Thoracic aorta (tissue), 2 donors: ENCODE data around the gene CPNE4. TPM values are rescaled to one million over a fixed set of nuclear protein-coding genes. Genes with fewer than 3 reads are reported as not detected.
A peak's percentile ranks its signal among the peaks of the same experiment; 100 is the strongest.

Source experiments
- ATAC-seq: fragments of 150-250 bp; one replicate; pipeline ENCODE4 v1.8.0; 2017; ENCODE audit warnings: low read depth; ENCODE audit not compliant: insufficient number of reproducible peaks, low FRiP score
- DNase-seq: peaks from one replicate; pipeline ENCODE4 v3.0.0-alpha.2; 2020; ENCODE audit warnings: low spot score
- H3K27ac ChIP-seq, 2 donors: fragments of 200-600 bp; sonication (generic); 1 replicate in 1 of 2; 2 replicates in 1 of 2; pipeline ENCODE4 v1.5.1; 2016; ENCODE audit warnings: mild to moderate bottlenecking in 2 of 2, moderate library complexity in 2 of 2
- H3K27me3 ChIP-seq: fragments of 200-600 bp; sonication (generic); replicated peaks from 2 replicates; pipeline ENCODE4 v1.6.0; 2016; ENCODE audit warnings: mild to moderate bottlenecking; ENCODE audit not compliant: insufficient read depth
- H3K36me3 ChIP-seq: fragments of 200-600 bp; sonication (generic); one replicate; pipeline ENCODE4 v1.5.1; 2016
- H3K4me1 ChIP-seq, 2 donors: fragments of 200-600 bp; sonication (generic); 1 replicate in 1 of 2; 2 replicates in 1 of 2; pipeline versions ENCODE4 v1.5.1 to v1.6.0; 2016; ENCODE audit warnings: low read depth in 2 of 2, mild to moderate bottlenecking in 1 of 2; ENCODE audit not compliant: control insufficient read depth in 1 of 2
- H3K4me3 ChIP-seq: fragments of 200-600 bp; sonication (generic); 2 replicates; pipeline ENCODE4 v1.5.1; 2016; ENCODE audit warnings: mild to moderate bottlenecking
- H3K9me3 ChIP-seq: fragments of 200-600 bp; sonication (generic); 2 replicates; pipeline ENCODE4 v1.5.1; 2016
- total RNA-seq, 2 donors: library from RNA; depleted of rRNA; stranded (reverse); fragments of >200 nt; gene quantifications; one replicate each; pipeline versions ENCODE4 v1.1.0 to v1.2.3, GENCODE V29; 2016
- TF ChIP-seq, protein P1 (sequence below): fragments of 200-600 bp; sonication (generic); IDR thresholded peaks from one replicate; pipeline ENCODE4 v1.5.1; 2019; ENCODE audit warnings: antibody characterized with exemption

The CPNE4 gene
- total RNA-seq, 2 donors from 2014 or later, result 0.54 to 4.9 TPM

DNA sequence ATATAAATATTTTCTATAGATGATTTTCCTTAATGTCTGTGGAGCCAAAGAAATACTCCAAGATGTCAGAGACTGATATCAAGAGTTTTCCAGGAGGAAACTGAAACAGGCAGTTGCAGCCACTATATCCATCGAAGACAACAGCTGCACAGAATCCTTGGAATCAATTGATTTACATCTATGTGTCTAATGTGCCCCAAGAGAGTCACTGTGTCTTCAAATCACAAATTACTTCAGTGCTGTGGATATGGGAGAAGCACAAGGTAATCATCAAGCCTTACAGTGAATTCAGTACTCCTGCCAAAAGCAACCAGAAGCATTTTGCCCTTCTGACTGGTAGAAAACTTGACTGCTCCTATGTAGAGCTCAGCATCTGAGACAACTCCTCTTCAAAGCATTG is 51.1 kb downstream of the CPNE4 start:
- H3K27me3 ChIP-seq, result no peaks in the 10 kb centered on the region
- H3K4me1 ChIP-seq, result no peaks in the 10 kb centered on the region

DNA sequence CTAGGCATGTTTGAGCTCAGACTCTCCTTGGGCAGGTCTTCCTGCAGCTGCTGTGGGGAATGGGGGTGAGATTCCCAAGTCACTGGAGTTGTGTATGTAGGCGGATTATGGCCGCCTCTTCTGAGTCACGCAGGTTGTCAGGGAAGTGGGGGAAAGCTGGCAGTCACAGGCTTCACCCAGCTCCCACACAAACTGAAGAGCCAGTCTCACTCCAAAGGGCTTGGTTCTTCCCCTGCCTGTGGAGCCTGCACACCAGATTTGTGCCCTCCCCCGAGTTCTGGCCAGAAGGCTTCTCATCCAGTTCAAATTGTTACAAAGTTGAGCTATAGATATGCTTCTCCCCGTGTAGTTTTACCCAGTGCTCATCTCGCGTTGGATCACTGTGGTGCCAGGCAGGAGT is 53.5 kb downstream of the CPNE4 start:
- Histone ChIP-seq H3K27ac (no peak overlapping the region), H3K27me3 (no peaks in the 10 kb centered on the region), H3K4me3 (no peak overlapping the region), H3K4me1 (peaks cover 0 to 3% of the 10 kb centered on the region in 2 donors), H3K36me3 (no peaks in the 10 kb centered on the region), H3K9me3 (no peaks in the 10 kb centered on the region)
- ATAC-seq (no peak), DNase-seq (no peak)
- TF ChIP-seq, protein P1, sequence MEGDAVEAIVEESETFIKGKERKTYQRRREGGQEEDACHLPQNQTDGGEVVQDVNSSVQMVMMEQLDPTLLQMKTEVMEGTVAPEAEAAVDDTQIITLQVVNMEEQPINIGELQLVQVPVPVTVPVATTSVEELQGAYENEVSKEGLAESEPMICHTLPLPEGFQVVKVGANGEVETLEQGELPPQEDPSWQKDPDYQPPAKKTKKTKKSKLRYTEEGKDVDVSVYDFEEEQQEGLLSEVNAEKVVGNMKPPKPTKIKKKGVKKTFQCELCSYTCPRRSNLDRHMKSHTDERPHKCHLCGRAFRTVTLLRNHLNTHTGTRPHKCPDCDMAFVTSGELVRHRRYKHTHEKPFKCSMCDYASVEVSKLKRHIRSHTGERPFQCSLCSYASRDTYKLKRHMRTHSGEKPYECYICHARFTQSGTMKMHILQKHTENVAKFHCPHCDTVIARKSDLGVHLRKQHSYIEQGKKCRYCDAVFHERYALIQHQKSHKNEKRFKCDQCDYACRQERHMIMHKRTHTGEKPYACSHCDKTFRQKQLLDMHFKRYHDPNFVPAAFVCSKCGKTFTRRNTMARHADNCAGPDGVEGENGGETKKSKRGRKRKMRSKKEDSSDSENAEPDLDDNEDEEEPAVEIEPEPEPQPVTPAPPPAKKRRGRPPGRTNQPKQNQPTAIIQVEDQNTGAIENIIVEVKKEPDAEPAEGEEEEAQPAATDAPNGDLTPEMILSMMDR, result no peak

More for the DNA sequence above, 51.1 kb downstream of the CPNE4 start:
- Histone ChIP-seq H3K4me3 (no peak overlapping the region), H3K27ac (no peak overlapping the region), H3K9me3 (no peaks in the 10 kb centered on the region), H3K36me3 (no peaks in the 10 kb centered on the region)
- ATAC-seq, result no peak
- TF ChIP-seq, protein P1, result no peak
- no peak for DNase-seq

DNA sequence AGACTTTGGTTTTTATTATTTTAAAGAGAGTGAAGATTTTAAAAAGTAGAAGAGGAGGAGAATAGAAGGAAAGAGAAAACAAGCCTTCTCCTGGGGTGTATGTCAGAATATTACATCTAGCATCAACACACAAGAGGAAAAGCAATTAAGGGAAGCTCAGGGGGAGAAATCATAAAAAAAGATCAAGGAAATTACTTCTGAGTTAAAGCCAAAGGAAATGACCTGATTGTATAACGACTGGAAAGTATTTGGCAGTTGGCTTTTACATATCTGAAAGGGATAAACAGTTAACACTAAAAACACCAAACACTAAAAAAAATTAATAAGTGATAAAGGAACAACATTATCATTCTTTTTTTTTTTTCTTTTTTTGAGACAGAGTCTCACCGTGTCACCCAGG is 58.4 kb downstream of the CPNE4 start:
- Histone ChIP-seq H3K36me3 (no peaks in the 10 kb centered on the region), H3K4me1 (peaks cover 24 to 41% of the 10 kb centered on the region in 2 donors), H3K27ac (no peak overlapping the region), H3K9me3 (no peaks in the 10 kb centered on the region), H3K27me3 (no peaks in the 10 kb centered on the region), H3K4me3 (no peak overlapping the region)
- ATAC-seq (no peak), DNase-seq (no peak)
- TF ChIP-seq, protein P1, result no peak

DNA sequence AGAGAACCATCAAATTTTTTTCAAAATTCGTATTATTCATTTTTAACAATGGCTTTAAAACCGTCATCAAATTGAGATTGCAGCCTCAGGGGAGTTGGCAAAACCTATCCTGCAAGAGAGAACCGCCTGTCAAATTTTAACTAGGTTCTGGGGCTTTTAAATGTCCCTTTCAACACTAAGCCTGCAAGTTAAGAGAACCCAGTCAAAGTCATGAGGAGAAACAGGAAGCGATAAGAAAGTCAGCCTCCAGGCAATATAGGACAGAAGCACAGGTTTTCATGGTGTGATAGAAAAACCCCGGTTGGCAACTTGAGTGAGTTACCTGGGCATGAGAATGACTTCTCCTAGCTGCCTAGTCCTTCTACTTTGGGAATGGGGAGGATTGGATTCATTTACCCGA is 59.8 kb downstream of the CPNE4 start:
- DNase-seq (no peak), ATAC-seq (no peak)
- H3K27ac ChIP-seq, result peak overlapping the region; percentile 66 to 73
- H3K4me3 ChIP-seq, result no peak overlapping the region
- H3K4me1 ChIP-seq, result peaks cover 24 to 42% of the 10 kb centered on the region in 2 donors
- no peaks in the 10 kb centered on the region for H3K9me3 ChIP-seq
- TF ChIP-seq, protein P1, result no peak
- H3K36me3 ChIP-seq, result no peaks in the 10 kb centered on the region
- H3K27me3 ChIP-seq, result no peaks in the 10 kb centered on the region

DNA sequence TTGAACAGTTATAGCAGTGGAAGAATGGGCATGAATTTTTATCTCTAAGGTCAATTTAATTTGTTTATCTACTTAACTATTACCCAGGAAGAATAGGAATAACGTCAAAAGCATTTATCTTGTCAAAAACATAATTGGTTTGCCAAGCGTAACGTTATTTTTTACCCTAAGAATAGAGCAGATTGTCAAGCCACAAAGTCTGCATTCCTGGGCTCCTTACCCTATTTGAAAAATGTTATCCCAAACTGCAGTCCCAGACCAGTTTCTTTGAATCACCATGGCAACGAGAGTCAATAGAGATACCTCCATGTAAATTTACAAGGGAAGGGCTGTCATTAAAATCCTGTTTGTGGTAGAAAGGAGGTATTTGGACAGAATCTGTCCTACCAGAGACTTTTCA is 61.1 kb downstream of the CPNE4 start:
- H3K36me3 ChIP-seq, result no peaks in the 10 kb centered on the region
- H3K4me1 ChIP-seq, result peaks cover 24 to 42% of the 10 kb centered on the region in 2 donors
- no peak for ATAC-seq
- H3K4me3 ChIP-seq, result no peak overlapping the region
- TF ChIP-seq, protein P1, result no peak
- no peaks in the 10 kb centered on the region for H3K9me3 ChIP-seq
- DNase-seq, result no peak
- H3K27ac ChIP-seq, result peak overlapping the region; percentile 66 to 73
- no peaks in the 10 kb centered on the region for H3K27me3 ChIP-seq
